HG03280 (cell line): Measurements from ENCODE around the gene BMP2K.
A peak's percentile ranks its signal among the peaks of the same experiment; 100 is the strongest.

ENCODE experiments used
- ATAC-seq: cut with Tn5 transposase; IDR thresholded peaks from one replicate; pipeline ENCODE4 v1.9.1; 2021; ENCODE audit warnings: mild to moderate bottlenecking, moderate library complexity; ENCODE audit not compliant: unreplicated experiment

BMP2K gene

GRCh38 chr4:78923464-78924312, 147.5 kb downstream of the BMP2K start:
- no peak for ATAC-seq

GRCh38 chr4:78926826-78927225, 150.7 kb downstream of the BMP2K start:
- ATAC-seq, result no peak

- no peak for ATAC-seq
These were observed 152.7 kb downstream of the BMP2K start for GRCh38 chr4:78928835-78929234.

GRCh38 chr4:78930016-78930629, 154.0 kb downstream of the BMP2K start:
- no peak for ATAC-seq

- ATAC-seq, result no peak
These were observed 160.8 kb downstream of the BMP2K start for GRCh38 chr4:78936989-78937388.

GRCh38 chr4:78937837-78938236, 161.7 kb downstream of the BMP2K start:
- no peak for ATAC-seq

GRCh38 chr4:78938474-78938867, 162.3 kb downstream of the BMP2K start:
- no peak for ATAC-seq

- peak; percentile 99 for ATAC-seq
These were observed 162.9 kb downstream of the BMP2K start, which contains the start of gene PAQR3 for GRCh38 chr4:78938868-78939666. Gene PAQR3 (minus strand): TSS chr4:78939438. CDS start chr4:78939224, 214 bp downstream.

GRCh38 chr4:78939667-78940008, 163.5 kb downstream of the BMP2K start:
- no peak for ATAC-seq

- ATAC-seq, result peak; percentile 14
These were observed 164.6 kb downstream of the BMP2K start for GRCh38 chr4:78940752-78941151.

- ATAC-seq, result no peak
These were observed 168.2 kb downstream of the BMP2K start for GRCh38 chr4:78944381-78944780.

GRCh38 chr4:78945651-78946179, 169.6 kb downstream of the BMP2K start:
- ATAC-seq, result no peak

- ATAC-seq, result no peak
These were observed 173.6 kb downstream of the BMP2K start for GRCh38 chr4:78949735-78950134.

- peak; percentile 68 for ATAC-seq
These were observed 175.8 kb downstream of the BMP2K start for GRCh38 chr4:78951862-78952472.

- ATAC-seq, result no peak
These were observed 177.1 kb downstream of the BMP2K start for GRCh38 chr4:78953231-78953630.

GRCh38 chr4:78953769-78954666, 177.9 kb downstream of the BMP2K start:
- no peak for ATAC-seq

- ATAC-seq, result no peak
These were observed 180.8 kb downstream of the BMP2K start for GRCh38 chr4:78956975-78957374.

GRCh38 chr4:78960926-78961325, 184.8 kb downstream of the BMP2K start:
- ATAC-seq, result no peak
